AG04450 (cell line): ENCODE data around the gene ZNF212. TPM values are rescaled to one million over a fixed set of nuclear protein-coding genes. Genes with fewer than 3 reads are reported as not detected.

Experiments
- CTCF ChIA-PET: fragments of 300-600, 350-600 bp; formaldehyde crosslinking; extraction: SDS; loops from one replicate; lab custom pipeline; 2022; ENCODE audit warnings: antibody characterized with exemption, inconsistent platforms; lab: Charles Lee
- POLR2A ChIA-PET: fragments of 350-600 bp; formaldehyde crosslinking; extraction: SDS; loops from one replicate; lab custom pipeline; 2021; ENCODE audit warnings: antibody characterized with exemption, inconsistent platforms; lab: Yijun Ruan, JAX
- DNase-seq: peaks from one replicate; pipeline ENCODE4 v3.0.0-alpha.2; 2011; ENCODE audit warnings: low read depth, low spot score
- H3K27ac ChIP-seq: one replicate; pipeline ENCODE4 v1.5.1; 2012; ENCODE audit warnings: low read depth, low read length, control low read depth
- H3K27me3 ChIP-seq: one replicate; pipeline ENCODE4 v1.6.0; 2012; ENCODE audit warnings: low read length; ENCODE audit not compliant: control insufficient read depth, insufficient read depth
- H3K4me3 ChIP-seq: 2 replicates; pipeline ENCODE4 v1.5.1; 2011; ENCODE audit warnings: mild to moderate bottlenecking, low read depth, low read length, control low read depth
- H3K9me3 ChIP-seq: 2 replicates; pipeline ENCODE4 v1.5.1; 2012; ENCODE audit warnings: low read length; ENCODE audit not compliant: control insufficient read depth, insufficient read depth
- CTCF ChIP-seq: IDR thresholded peaks from 2 replicates; pipeline ENCODE4 v1.5.1; 2011; ENCODE audit warnings: low read depth, low read length, control low read depth, inconsistent platforms
- polyA plus RNA-seq: library from polyadenylated mRNA; depleted of rRNA; stranded (reverse); fragments of >200 nt; gene quantifications from 2 replicates; pipeline ENCODE4 v1.2.3, GENCODE V29; 2011

The ZNF212 gene
- polyA plus RNA-seq, 1 experiment: 4.1 TPM

DNA sequence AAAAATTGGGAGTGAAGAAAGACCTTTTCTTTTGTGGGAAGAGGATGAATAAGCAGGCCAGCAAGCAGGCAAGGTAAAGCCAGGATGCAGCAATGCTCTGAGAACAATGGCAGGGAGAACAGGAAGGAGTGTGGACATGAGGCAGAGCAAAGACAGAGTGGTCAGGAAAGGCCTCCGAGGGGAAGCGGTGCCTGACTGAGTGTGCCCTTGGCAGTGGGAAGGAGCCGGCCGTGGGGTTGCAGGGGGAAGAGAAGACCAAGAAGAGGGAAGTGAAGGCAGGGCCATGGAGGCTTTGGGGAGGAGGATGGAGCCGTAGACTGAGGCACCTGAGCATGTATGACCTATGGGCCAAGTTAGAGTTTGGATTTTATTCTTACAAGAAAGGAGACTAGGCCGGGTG, 21.9 kb upstream of the ZNF212 start:
- Histone ChIP-seq H3K9me3 (no peaks in the 10 kb centered on the region), H3K4me3 (no peak overlapping the region), H3K27ac (no peak overlapping the region), H3K27me3 (no peaks in the 10 kb centered on the region)
- DNase-seq: no peak
- ChIA-PET POLR2A (no interaction called here), CTCF (interaction anchor here (0.7 kb wide), 1 partner anchor 43 kb away, joined by 7 read pairs; no protein-coding TSS in a partner anchor)
- no peak for TF ChIP-seq CTCF

DNA sequence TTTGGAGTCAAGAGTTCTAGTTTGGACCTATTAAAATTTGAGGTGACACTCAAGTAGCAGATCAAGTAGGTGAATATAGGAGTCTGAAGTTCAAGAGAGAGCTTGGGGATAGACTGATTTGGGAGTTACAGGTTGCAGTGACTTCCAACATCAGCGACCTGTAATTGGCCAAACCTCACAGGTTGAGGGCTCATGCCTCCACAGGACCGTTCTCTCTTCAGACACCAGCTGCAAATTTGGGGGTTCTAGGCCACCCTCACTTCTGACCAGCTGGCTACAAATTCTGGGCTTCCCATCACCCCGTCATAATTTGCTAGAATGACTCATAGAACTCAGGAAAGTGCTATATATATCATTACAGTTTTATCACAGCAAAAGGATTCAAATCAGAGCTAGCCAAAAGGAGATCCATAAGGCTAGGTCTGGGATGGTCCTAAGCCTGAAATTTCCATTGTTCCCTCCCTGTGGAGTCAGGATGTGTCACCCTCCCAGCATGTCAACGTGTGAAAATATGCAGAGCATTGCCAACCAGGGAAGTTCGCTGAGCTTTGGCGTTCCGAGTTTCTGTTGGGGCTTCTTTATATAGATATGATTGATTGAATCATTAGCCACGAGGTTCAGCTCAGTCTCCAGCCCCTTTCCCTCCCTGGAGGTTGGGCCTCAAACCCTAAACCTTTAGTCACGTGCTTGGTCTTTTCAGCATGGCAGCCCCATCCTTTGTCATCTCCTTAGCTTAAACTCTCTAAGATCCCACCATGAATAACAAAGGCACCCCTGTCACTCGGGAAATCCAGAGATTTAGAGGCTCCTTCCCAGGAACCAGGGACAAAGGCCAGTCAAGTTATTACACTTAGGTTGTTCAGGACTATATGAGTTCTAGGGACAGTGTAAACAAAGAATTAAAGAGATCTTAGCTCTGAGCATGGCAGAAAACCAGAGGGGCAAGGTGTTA, 20.7 kb upstream of the ZNF212 start:
- Histone ChIP-seq H3K27me3 (no peaks in the 10 kb centered on the region), H3K27ac (no peak overlapping the region), H3K9me3 (no peaks in the 10 kb centered on the region), H3K4me3 (no peak overlapping the region)
- TF ChIP-seq CTCF: no peak
- CTCF ChIA-PET: interaction anchor here (2.0 kb wide), 1 partner anchor 23 kb away, joined by 8 read pairs; the partner anchor contains the start of gene ZNF282
- DNase-seq: no peak
- POLR2A ChIA-PET: interaction anchor here (0.9 kb wide), 1 partner anchor 23 kb away, joined by 3 read pairs; the partner anchor contains the start of gene ZNF282

- no peak overlapping the region for H3K27ac ChIP-seq
- DNase-seq: no peak
- TF ChIP-seq CTCF: no peak
- H3K9me3 ChIP-seq: peaks cover 9% of the 10 kb centered on the region; the same call in 1 of the 2 replicates
- POLR2A ChIA-PET: no interaction called here
- no peak overlapping the region for H3K4me3 ChIP-seq
- CTCF ChIA-PET: no interaction called here
- no peaks in the 10 kb centered on the region for H3K27me3 ChIP-seq
These were observed 18.9 kb upstream of the ZNF212 start for GRCh38 chr7:149220534-149220933.

GRCh38 chr7:149223176-149223575, 16.3 kb upstream of the ZNF212 start:
- H3K9me3 ChIP-seq: peaks cover 13% of the 10 kb centered on the region; the same call in 1 of the 2 replicates
- H3K4me3 ChIP-seq: no peak overlapping the region
- no peak overlapping the region for H3K27ac ChIP-seq
- no peaks in the 10 kb centered on the region for H3K27me3 ChIP-seq
- CTCF ChIA-PET: interaction anchor here (1.0 kb wide), 1 partner anchor 10 kb away, joined by 4 read pairs; no protein-coding TSS in a partner anchor
- no peak for DNase-seq
- TF ChIP-seq CTCF: no peak
- POLR2A ChIA-PET: interaction anchor here (0.7 kb wide), 1 partner anchor 196 kb away, joined by 4 read pairs; no protein-coding TSS in a partner anchor

- POLR2A ChIA-PET: no interaction called here
These were observed 15.7 kb upstream of the ZNF212 start for GRCh38 chr7:149223761-149224160.

More at GRCh38 chr7:149223761-149224160, 15.7 kb upstream of the ZNF212 start:
- TF ChIP-seq CTCF: no peak
- peaks cover 13% of the 10 kb centered on the region; the same call in 1 of the 2 replicates for H3K9me3 ChIP-seq
- DNase-seq: no peak
- CTCF ChIA-PET: interaction anchor here (1.0 kb wide), 1 partner anchor 9 kb away, joined by 4 read pairs; no protein-coding TSS in a partner anchor
- H3K27ac ChIP-seq: no peak overlapping the region
- H3K4me3 ChIP-seq: no peak overlapping the region
- no peaks in the 10 kb centered on the region for H3K27me3 ChIP-seq
